Natural killer cell (primary cell): ENCODE data around the gene PHF21A. TPM values are rescaled to one million over a fixed set of nuclear protein-coding genes. Genes with fewer than 3 reads are reported as not detected.

Source experiments
- ATAC-seq, 3 donors: fragments of 150-1000 bp in 2 of 3; fragments of 200-7000 bp in 1 of 3; cut with Tn5 transposase; 1 replicate in 1 of 3; 2 replicates in 2 of 3; pipeline ENCODE4 v1.10.0; 2021; ENCODE audit warnings: mild to moderate bottlenecking in 2 of 3, moderate library complexity in 2 of 3
- DNase-seq, 2 donors: peaks; one replicate each; pipeline versions ENCODE4 v3.0.0 to v3.0.0-alpha.2; 2013 to 2021; ENCODE audit warnings: mixed read lengths in 1 of 2
- H3K27ac ChIP-seq: one replicate; pipeline ENCODE4 v1.5.1; 2013; ENCODE audit warnings: mild to moderate bottlenecking, low read length
- H3K27me3 ChIP-seq: one replicate; pipeline ENCODE4 v1.6.1; 2013; ENCODE audit warnings: low read length; ENCODE audit not compliant: control insufficient read depth, insufficient read depth
- H3K36me3 ChIP-seq: one replicate; pipeline ENCODE4 v1.6.1; 2013; ENCODE audit warnings: low read length; ENCODE audit not compliant: control insufficient read depth, insufficient read depth
- H3K4me1 ChIP-seq: one replicate; pipeline ENCODE4 v1.6.1; 2013; ENCODE audit warnings: low read length; ENCODE audit not compliant: control insufficient read depth, insufficient read depth
- H3K4me3 ChIP-seq: one replicate; pipeline ENCODE4 v1.5.1; 2013; ENCODE audit warnings: low read length
- H3K9me3 ChIP-seq: one replicate; pipeline ENCODE4 v1.6.1; 2013; ENCODE audit warnings: low read length; ENCODE audit not compliant: control insufficient read depth, insufficient read depth
- H3K27ac Mint-ChIP-seq, 2 donors: one replicate each; pipeline ENCODE4 v1.8.0; 2022; ENCODE audit warnings: mild to moderate bottlenecking in 2 of 2, mixed read lengths in 2 of 2, moderate library complexity in 1 of 2
- H3K27me3 Mint-ChIP-seq, 2 donors: one replicate each; pipeline ENCODE4 v1.8.0; 2022; ENCODE audit warnings: low read depth in 2 of 2, mixed read lengths in 2 of 2
- H3K36me3 Mint-ChIP-seq: one replicate; pipeline ENCODE4 v1.8.0; 2022; ENCODE audit warnings: mixed read lengths
- H3K4me1 Mint-ChIP-seq, 2 donors: one replicate each; pipeline ENCODE4 v1.8.0; 2022; ENCODE audit warnings: mixed read lengths in 2 of 2
- H3K4me3 Mint-ChIP-seq: one replicate; pipeline ENCODE4 v1.8.0; 2022; ENCODE audit warnings: mild to moderate bottlenecking, moderate library complexity, mixed read lengths
- H3K9me3 Mint-ChIP-seq, 2 donors: one replicate each; pipeline ENCODE4 v1.8.0; 2022; ENCODE audit warnings: mixed read lengths in 2 of 2
- CTCF ChIP-seq: fragments of 200-600 bp; IDR thresholded peaks from one replicate; pipeline ENCODE4 v1.8.0; 2022; ENCODE audit warnings: antibody characterized with exemption
- WGBS: methylation state at CpG from one replicate; pipeline ENCODE4 v1.1.7; 2013; ENCODE audit warnings: missing lambda C conversion rate; ENCODE audit not compliant: insufficient coverage; 5-methylcytosine and 5-hydroxymethylcytosine counted together
- intact Hi-C: fragments of 100-400 bp; cut with micrococcal nuclease; formaldehyde crosslinking; loops from one replicate; pipeline ENCODE4 v1.14.2; 2022
- total RNA-seq, 4 donors: library from RNA; stranded (reverse); fragments of 120-200 nt in 1 of 4; gene quantifications; one replicate each; pipeline versions ENCODE4 v1.2.3 to v1.2.4, GENCODE V29; 2013 to 2022

PHF21A gene
- total RNA-seq, 3 donors from 2014 or later (not counting 1 experiment from before 2014, with no cell fraction given): 138 to 147 (median 139) TPM

- H3K9me3 ChIP-seq: no peaks in the 10 kb centered on the region
- WGBS: 100% methylated on average over 2 of the region's 4 CpGs
- no peak overlapping the region for H3K27ac ChIP-seq
- H3K9me3 Mint-ChIP-seq: no peaks in the 10 kb centered on the region
- peak overlapping the region; percentile 46 to 52 for H3K27ac Mint-ChIP-seq
- no peaks in the 10 kb centered on the region for H3K36me3 Mint-ChIP-seq
- no peak for DNase-seq
- no peaks in the 10 kb centered on the region for H3K27me3 ChIP-seq
- intact Hi-C loops: no loop called here
- H3K27me3 Mint-ChIP-seq: no peaks in the 10 kb centered on the region
- H3K4me1 Mint-ChIP-seq: peaks cover 35 to 45% of the 10 kb centered on the region in 2 donors
- ATAC-seq: no peak
- no peak overlapping the region for H3K4me3 Mint-ChIP-seq
- H3K36me3 ChIP-seq: no peaks in the 10 kb centered on the region
- no peak for TF ChIP-seq CTCF
- peaks cover 5% of the 10 kb centered on the region for H3K4me1 ChIP-seq
- H3K4me3 ChIP-seq: no peak overlapping the region
Observed at GRCh38 chr11:46107408-46107718, 13.9 kb downstream of the PHF21A start.

GRCh38 chr11:46106530-46107407 lies 14.5 kb downstream of the PHF21A start:
- H3K27ac ChIP-seq: no peak overlapping the region

GRCh38 chr11:46105926-46106325 lies 15.3 kb downstream of the PHF21A start:
- H3K27me3 ChIP-seq: no peaks in the 10 kb centered on the region
- H3K4me1 ChIP-seq: peaks cover 13% of the 10 kb centered on the region
- TF ChIP-seq CTCF: no peak
- no peak overlapping the region for H3K27ac ChIP-seq
- no peaks in the 10 kb centered on the region for H3K9me3 ChIP-seq
- no peaks in the 10 kb centered on the region for H3K27me3 Mint-ChIP-seq
- no peaks in the 10 kb centered on the region for H3K36me3 Mint-ChIP-seq
- intact Hi-C loops: no loop called here
- no peaks in the 10 kb centered on the region for H3K9me3 Mint-ChIP-seq
- H3K4me1 Mint-ChIP-seq: peaks cover 38 to 42% of the 10 kb centered on the region in 2 donors
- no peaks in the 10 kb centered on the region for H3K36me3 ChIP-seq
- ATAC-seq (no peak), DNase-seq (no peak)
- H3K4me3 ChIP-seq: no peak overlapping the region
- H3K4me3 Mint-ChIP-seq: no peak overlapping the region
- peak overlapping the region; percentile 17 to 69 for H3K27ac Mint-ChIP-seq
- 56% methylated on average over 1 of the region's 2 CpGs for WGBS

More at GRCh38 chr11:46106530-46107407, 14.5 kb downstream of the PHF21A start:
- H3K9me3 Mint-ChIP-seq: no peaks in the 10 kb centered on the region
- H3K27ac Mint-ChIP-seq: peak overlapping the region; percentile 46 to 52
- H3K4me3 Mint-ChIP-seq: no peak overlapping the region
- no peak for TF ChIP-seq CTCF
- peaks cover 35 to 42% of the 10 kb centered on the region in 2 donors for H3K4me1 Mint-ChIP-seq
- H3K27me3 Mint-ChIP-seq: no peaks in the 10 kb centered on the region
- no peaks in the 10 kb centered on the region for H3K36me3 ChIP-seq
- intact Hi-C loops: no loop called here
- no peaks in the 10 kb centered on the region for H3K36me3 Mint-ChIP-seq
- peaks cover 9% of the 10 kb centered on the region for H3K4me1 ChIP-seq
- WGBS: 91% methylated on average over 3 of the region's 5 CpGs
- no peaks in the 10 kb centered on the region for H3K9me3 ChIP-seq
- no peak for DNase-seq
- no peak for ATAC-seq
- no peaks in the 10 kb centered on the region for H3K27me3 ChIP-seq
- H3K4me3 ChIP-seq: no peak overlapping the region
